Heart right ventricle (tissue), 16 donors: ENCODE results near the gene SURF6. TPM values are rescaled to one million over a fixed set of nuclear protein-coding genes. Genes with fewer than 3 reads are reported as not detected.

ENCODE experiments used
- ATAC-seq, 8 donors: fragments of 200-7000 bp; cut with Tn5 transposase; one replicate each; pipeline ENCODE4 v1.9.1; 2020; ENCODE audit warnings: mild to moderate bottlenecking in 8 of 8, moderate library complexity in 8 of 8, moderate number of reproducible peaks in 1 of 8
- DNase-seq, 2 donors: peaks; one replicate each; pipeline ENCODE4 v3.0.0-alpha.2; 2020
- H3K27ac ChIP-seq, 10 donors: fragments of 200-600 bp; sonication (generic) in 2 of 10; one replicate each; pipeline versions ENCODE4 v1.5.0 to v1.8.0; 2020 to 2022; ENCODE audit warnings: mild to moderate bottlenecking in 3 of 10
- H3K27me3 ChIP-seq, 7 donors: fragments of 200-600 bp; one replicate each; pipeline ENCODE4 v1.8.0; 2021 to 2022; ENCODE audit warnings: mild to moderate bottlenecking in 2 of 7
- H3K36me3 ChIP-seq, 9 donors: fragments of 200-600 bp; sonication (generic) in 1 of 9; one replicate each; pipeline versions ENCODE4 v1.5.0 to v1.8.0; 2020 to 2022; ENCODE audit warnings: mild to moderate bottlenecking in 2 of 9
- H3K4me1 ChIP-seq, 9 donors: fragments of 200-600 bp; sonication (generic) in 1 of 9; one replicate each; pipeline versions ENCODE4 v1.5.0 to v1.8.0; 2020 to 2022; ENCODE audit warnings: mild to moderate bottlenecking in 4 of 9
- H3K4me3 ChIP-seq, 10 donors: fragments of 200-600 bp; sonication (generic) in 2 of 10; one replicate each; pipeline versions ENCODE4 v1.5.0 to v1.8.0; 2020 to 2022; ENCODE audit warnings: mild to moderate bottlenecking in 7 of 10, moderate library complexity in 2 of 10
- H3K9me3 ChIP-seq, 11 donors: fragments of 200-600 bp in 10 of 11; sonication (generic) in 2 of 11; one replicate each; pipeline versions ENCODE4 v1.5.0 to v1.8.0; 2013 to 2022; ENCODE audit warnings: mild to moderate bottlenecking in 2 of 11, control low read depth in 1 of 11, moderate library complexity in 1 of 11
- WGBS, 2 donors: extraction: QIAGEN DNeasy Blood & Tissue Kit; methylation state at CpG; one replicate each; pipeline ENCODE4 v1.1.7; 2013; ENCODE audit warnings: inconsistent platforms in 1 of 2; 5-methylcytosine and 5-hydroxymethylcytosine counted together
- intact Hi-C, 10 donors: fragments of 100-400 bp; cut with DNase I; formaldehyde crosslinking; loops; one replicate each; pipeline versions ENCODE4 v1.11.1 to v1.14.2; 2022
- polyA plus RNA-seq, 2 donors: library from polyadenylated mRNA; stranded (reverse); fragments of 200-250 nt; gene quantifications; one replicate each; pipeline ENCODE4 v1.2.3, GENCODE V29; 2013
- total RNA-seq, 10 donors: library from RNA; stranded (reverse); fragmentation: NEBNext Ultra II Directional in 3 of 10; extraction: Animal tissue kit (Norgen Biotek cat#: 25700) in 3 of 10; gene quantifications; one replicate each; pipeline versions ENCODE4 v1.2.1 to v1.2.4, GENCODE V29; 2021 to 2023
- TF ChIP-seq, protein P1 (sequence below), 9 donors: fragments of 200-600 bp; sonication (generic) in 2 of 9; IDR thresholded peaks; one replicate each; pipeline versions ENCODE4 v1.5.0 to v1.8.0; 2021 to 2022; ENCODE audit warnings: antibody characterized with exemption in 9 of 9, mild to moderate bottlenecking in 5 of 9, moderate library complexity in 1 of 9
- donor health status: Arrhythmogenic right ventricular cardiomyopathy.
- donor health status: ischemic (EF 13 %, LVEDD 7.1; RV severe dilation, severe dysfunction).
- donor health status: healthy with polysubstance abuse.
- donor health status: DM: no; HTN: yes; CAD: no.
- donor health status: DM: no; HTN: no; CAD: no.
- donor health status: ischemic (EF 25% LVEDD 6.9; RV normal size, moderate dysfunction).
- donor health status: ischemic (EF 25% LVEDD 5.7; RV mildly dilated, moderate dysfunction).
- donor health status: healthy.
- donor health status: DM: yes; HTN: yes; CAD: no.
- donor health status: Ischemic cardiomyopathy.
- donor health status: ischemic (EF 35%, LVEDD 5.7; RV mildly dilated, moderate dysfunction).
- donor health status: nonischemic (EF 11% LVEDD 7.7; RV severe dilation, severe dysfunction).
- donor health status: DM: yes; HTN: yes; CAD: no.
- donor health status: PGD.
- donor health status: ischemic (EF 29% LVEDD 5.4; RV normal size, mild dysfunction).
- donor health status: nonischemic (EF 23%, LVEDD 6.1; RV moderate dilation, normal function).

SURF6 gene
- total and polyA plus RNA-seq, 12 donors: 9.1 to 14.8 (median 11.8) TPM

DNA sequence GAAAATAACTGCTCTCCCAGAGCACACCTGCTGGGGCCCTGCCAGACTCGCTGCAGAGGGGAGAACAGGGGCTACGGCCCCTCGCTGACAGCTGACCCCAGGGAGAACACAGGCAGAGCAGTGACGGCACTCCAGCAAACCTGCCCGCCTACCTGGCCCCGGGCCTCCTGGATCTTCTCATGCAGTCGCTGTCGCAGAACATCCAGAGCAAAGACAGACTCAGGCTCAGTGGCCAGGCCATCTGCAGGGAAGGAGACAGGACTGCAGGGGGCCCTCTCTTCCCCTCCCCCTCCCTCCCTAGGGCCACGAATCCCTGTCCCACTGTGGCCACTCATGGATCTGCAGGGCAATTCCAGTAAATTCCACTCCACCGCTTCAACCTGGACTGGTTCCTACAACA, 2.4 kb downstream of the SURF6 start:
- DNase-seq (no peak), ATAC-seq (no peak)
- H3K4me3 ChIP-seq: no peak overlapping the region
- WGBS, 2 donors: 92 to 93% methylated on average over 10 of the region's 10 CpGs
- intact Hi-C loops: loop anchor here in 5 of 10 donors (5.0 to 10.0 kb wide), 5 partner anchors 44 to 299 kb away; partner anchors contain the start of genes GTF3C5 (in 1 of the 5), STKLD1 (in 1 of the 5) and SURF4 (in 1 of the 5)
- H3K27me3 ChIP-seq: no peaks in the 10 kb centered on the region
- no peak overlapping the region for H3K27ac ChIP-seq
- peaks cover 0 to 53% (median 33%) of the 10 kb centered on the region in 9 donors for H3K36me3 ChIP-seq
- TF ChIP-seq, protein P1, sequence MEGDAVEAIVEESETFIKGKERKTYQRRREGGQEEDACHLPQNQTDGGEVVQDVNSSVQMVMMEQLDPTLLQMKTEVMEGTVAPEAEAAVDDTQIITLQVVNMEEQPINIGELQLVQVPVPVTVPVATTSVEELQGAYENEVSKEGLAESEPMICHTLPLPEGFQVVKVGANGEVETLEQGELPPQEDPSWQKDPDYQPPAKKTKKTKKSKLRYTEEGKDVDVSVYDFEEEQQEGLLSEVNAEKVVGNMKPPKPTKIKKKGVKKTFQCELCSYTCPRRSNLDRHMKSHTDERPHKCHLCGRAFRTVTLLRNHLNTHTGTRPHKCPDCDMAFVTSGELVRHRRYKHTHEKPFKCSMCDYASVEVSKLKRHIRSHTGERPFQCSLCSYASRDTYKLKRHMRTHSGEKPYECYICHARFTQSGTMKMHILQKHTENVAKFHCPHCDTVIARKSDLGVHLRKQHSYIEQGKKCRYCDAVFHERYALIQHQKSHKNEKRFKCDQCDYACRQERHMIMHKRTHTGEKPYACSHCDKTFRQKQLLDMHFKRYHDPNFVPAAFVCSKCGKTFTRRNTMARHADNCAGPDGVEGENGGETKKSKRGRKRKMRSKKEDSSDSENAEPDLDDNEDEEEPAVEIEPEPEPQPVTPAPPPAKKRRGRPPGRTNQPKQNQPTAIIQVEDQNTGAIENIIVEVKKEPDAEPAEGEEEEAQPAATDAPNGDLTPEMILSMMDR (IDR thresholded peaks at IDR 0.05): no peak
- H3K9me3 ChIP-seq: no peaks in the 10 kb centered on the region
- peaks cover 4 to 30% (median 21%) of the 10 kb centered on the region in 9 donors for H3K4me1 ChIP-seq

DNA sequence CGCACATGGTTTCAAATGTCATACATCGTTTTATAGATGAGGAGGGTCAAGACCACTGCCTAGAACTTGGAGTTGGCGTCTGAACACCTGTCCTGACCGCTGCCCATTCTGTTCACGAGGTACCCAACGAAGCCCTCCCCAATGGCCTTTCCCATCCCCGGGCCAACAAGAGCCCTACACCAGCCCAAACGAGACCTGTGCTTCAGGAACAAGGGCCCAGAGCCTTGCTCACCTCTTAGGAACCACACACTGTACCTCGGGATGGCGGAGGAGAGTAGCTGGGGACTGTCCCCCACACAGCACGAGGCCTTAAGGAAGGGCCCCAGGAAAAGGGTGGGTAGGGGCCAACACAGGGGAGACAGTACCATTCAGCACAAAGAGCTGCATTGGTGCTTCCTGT, 3.0 kb downstream of the SURF6 start:
- no peak for DNase-seq
- H3K4me1 ChIP-seq: peaks cover 4 to 30% (median 21%) of the 10 kb centered on the region in 9 donors
- ATAC-seq: no peak
- TF ChIP-seq, protein P1 (IDR thresholded peaks at IDR 0.05): no peak
- no peaks in the 10 kb centered on the region for H3K9me3 ChIP-seq
- intact Hi-C loops: loop anchor here in 5 of 10 donors (5.0 to 10.0 kb wide), 5 partner anchors 44 to 298 kb away; partner anchors contain the start of genes GTF3C5 (in 1 of the 5), STKLD1 (in 1 of the 5) and SURF4 (in 1 of the 5)
- H3K4me3 ChIP-seq: no peak overlapping the region
- no peaks in the 10 kb centered on the region for H3K27me3 ChIP-seq
- no peak overlapping the region for H3K27ac ChIP-seq
- 88 to 95% methylated on average over 11 of the region's 11 CpGs for WGBS, 2 donors
- peaks cover 0 to 52% (median 33%) of the 10 kb centered on the region in 9 donors for H3K36me3 ChIP-seq

DNA sequence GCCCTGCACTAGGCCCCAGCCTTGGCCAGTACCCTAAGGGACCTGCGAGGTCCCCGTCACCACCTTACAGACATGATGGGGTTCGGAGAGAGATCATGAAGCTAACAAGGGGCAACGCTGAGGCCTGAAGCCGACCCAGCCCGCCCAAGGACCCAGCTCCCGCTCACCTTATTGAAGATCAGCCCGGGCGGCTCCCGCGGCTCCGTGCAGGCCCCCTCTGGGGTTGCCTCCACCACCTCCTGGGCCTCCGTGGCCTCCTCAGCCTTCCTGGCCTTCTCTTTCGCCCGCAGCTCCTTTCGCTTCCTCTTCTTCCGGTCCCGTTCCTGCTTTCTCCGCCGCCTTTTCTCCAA, 3.6 kb downstream of the SURF6 start:
- no peak for DNase-seq
- TF ChIP-seq, protein P1 (IDR thresholded peaks at IDR 0.05): no peak

DNA sequence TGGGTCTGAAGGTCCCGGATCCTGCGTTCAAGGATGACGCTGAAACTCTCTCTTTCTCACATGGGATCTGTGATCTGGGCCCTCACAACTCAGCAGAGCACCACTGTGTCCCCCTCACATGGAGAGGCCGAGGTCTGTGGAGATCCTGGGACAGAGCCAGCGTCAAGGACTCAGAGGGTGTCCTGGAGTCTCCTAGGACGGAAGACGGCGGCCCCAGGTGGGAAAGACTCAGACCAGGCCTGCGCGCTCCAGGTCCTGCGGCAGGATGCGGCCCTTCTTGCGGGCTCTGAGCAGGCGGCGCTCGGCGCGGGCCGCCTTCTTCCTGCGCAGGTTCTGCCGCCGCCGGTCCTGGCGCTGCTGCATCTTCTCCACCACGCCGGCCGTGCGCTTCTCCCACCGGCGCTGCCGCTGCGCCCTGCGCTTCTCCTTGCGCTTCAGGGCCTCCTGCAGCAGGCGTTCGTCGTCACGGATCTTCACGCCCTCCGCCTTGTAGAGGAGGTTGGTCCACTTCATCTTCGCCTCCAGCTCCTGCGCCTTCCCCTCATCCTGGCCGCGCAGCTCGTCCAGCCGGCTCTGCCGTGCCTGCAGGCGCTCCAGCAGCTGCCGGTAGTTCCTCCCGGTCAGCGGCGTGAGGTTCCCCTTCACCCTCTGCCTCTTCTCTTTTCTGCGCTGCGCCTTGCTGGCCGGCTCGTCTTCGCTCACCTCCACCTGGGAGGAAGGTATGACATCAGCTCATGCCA, 4.2 kb downstream of the SURF6 start:
- Histone ChIP-seq H3K4me3 (no peak overlapping the region), H3K27ac (no peak overlapping the region), H3K36me3 (peaks cover 0 to 52% (median 33%) of the 10 kb centered on the region in 9 donors), H3K4me1 (peaks cover 4 to 29% (median 20%) of the 10 kb centered on the region in 9 donors), H3K27me3 (no peaks in the 10 kb centered on the region), H3K9me3 (no peaks in the 10 kb centered on the region)
- intact Hi-C loops: loop anchor here in 5 of 10 donors (2.0 to 10.0 kb wide), 6 partner anchors 45 to 297 kb away; partner anchors contain the start of genes GTF3C5 (in 1 of the 5), STKLD1 (in 1 of the 5) and SURF4 (in 1 of the 5)
- no peak for DNase-seq
- ATAC-seq: no peak
- TF ChIP-seq, protein P1 (IDR thresholded peaks at IDR 0.05): no peak
- 96 to 97% methylated on average over 57 of the region's 57 CpGs for WGBS, 2 donors

More for the DNA sequence above, 3.6 kb downstream of the SURF6 start:
- Histone ChIP-seq H3K36me3 (peaks cover 0 to 52% (median 33%) of the 10 kb centered on the region in 9 donors), H3K4me3 (no peak overlapping the region), H3K4me1 (peaks cover 4 to 30% (median 21%) of the 10 kb centered on the region in 9 donors), H3K27me3 (no peaks in the 10 kb centered on the region), H3K9me3 (no peaks in the 10 kb centered on the region), H3K27ac (no peak overlapping the region)
- intact Hi-C loops: loop anchor here in 5 of 10 donors (5.0 to 10.0 kb wide), 5 partner anchors 45 to 298 kb away; partner anchors contain the start of genes GTF3C5 (in 1 of the 5), STKLD1 (in 1 of the 5) and SURF4 (in 1 of the 5)
- WGBS, 2 donors: 88 to 90% methylated on average over 19 to 20 of the region's 20 CpGs
- ATAC-seq: no peak
